Spleen (tissue), 7 donors: ENCODE measurements around the gene TJP3.

Experiments used
- CTCF ChIP-seq, 11 experiments: fragments of 200-600 bp in 7 of 11; fragments of 450-650 bp in 4 of 11; sonication (generic) in 4 of 11; IDR thresholded peaks in 8 of 11; conservative IDR thresholded peaks in 3 of 11; 1 replicate in 7 of 11; 2 replicates in 4 of 11; pipeline versions ENCODE4 v1.4.0 to v1.8.0; 2016 to 2021; ENCODE audit warnings: antibody characterized with exemption in 11 of 11, inconsistent platforms in 4 of 11, mild to moderate bottlenecking in 1 of 11
- POLR2A ChIP-seq, 3 donors: fragments of 450-650 bp; IDR thresholded peaks; one replicate each; pipeline ENCODE4 v1.5.1; 2017; ENCODE audit warnings: antibody characterized with exemption in 3 of 3, mild to moderate bottlenecking in 1 of 3
- POLR2AphosphoS5 ChIP-seq, 3 donors: sonication (generic); formaldehyde crosslinking; IDR thresholded peaks; one replicate each; pipeline ENCODE4 v1.5.1; 2017; ENCODE audit warnings: antibody characterized with exemption in 3 of 3
- donor health status: DM: no; HTN: no; CAD: no; lungs with moderate emphysema.
- donor health status: DM: no; HTN: no; CAD: no.
- donor health status: DM: no; HTN: no; CAD: no.

GRCh38 chr19:3723110-3723488 lies 14.9 kb downstream of the TJP3 start:
- TF ChIP-seq CTCF (IDR thresholded peaks at IDR 0.05 in 8 of 11, conservative IDR thresholded peaks at IDR 0.05 in 3 of 11): no peak
- TF ChIP-seq POLR2A (IDR thresholded peaks at IDR 0.05): no peak
- no peak for TF ChIP-seq POLR2AphosphoS5 (IDR thresholded peaks at IDR 0.05)
